GM23338 (cell line): ENCODE results near the gene MINDY4. TPM values are rescaled to one million over a fixed set of nuclear protein-coding genes. Genes with fewer than 3 reads are reported as not detected.

ENCODE experiments used
- ATAC-seq: fragments of 200-7000 bp; cut with Tn5 transposase; 3 replicates; pipeline ENCODE4 v1.9.1; 2020
- DNase-seq: peaks from one replicate; pipeline ENCODE4 v3.0.0-alpha.2; 2015; ENCODE audit warnings: low spot score
- H2AFZ ChIP-seq: fragments of 200-600 bp; sonication (generic); 2 replicates; pipeline ENCODE4 v1.8.0; 2016; ENCODE audit warnings: antibody characterized with exemption, mild to moderate bottlenecking, moderate library complexity
- H3F3A ChIP-seq: fragments of 200-600 bp; sonication (generic); replicated peaks from 2 replicates; pipeline ENCODE4 v1.8.0; 2017; ENCODE audit warnings: antibody characterized with exemption, mixed run types, low read depth
- H3K27ac ChIP-seq: fragments of 200-600 bp; sonication (generic); 2 replicates; pipeline ENCODE4 v1.6.1; 2016; ENCODE audit warnings: low read depth
- H3K27me3 ChIP-seq: fragments of 200-600 bp; sonication (generic); 2 replicates; pipeline ENCODE4 v1.8.0; 2016; ENCODE audit warnings: mild to moderate bottlenecking, mixed run types, moderate library complexity; ENCODE audit not compliant: insufficient read depth
- H3K36me3 ChIP-seq: fragments of 200-600 bp; sonication (generic); 2 replicates; pipeline ENCODE4 v1.8.0; 2016; ENCODE audit warnings: mild to moderate bottlenecking; ENCODE audit not compliant: insufficient read depth
- H3K4me1 ChIP-seq: fragments of 200-600 bp; sonication (generic); 2 replicates; pipeline ENCODE4 v1.8.0; 2016; ENCODE audit warnings: mild to moderate bottlenecking, moderate library complexity; ENCODE audit not compliant: insufficient read depth
- H3K4me2 ChIP-seq: fragments of 200-600 bp; sonication (generic); 2 replicates; pipeline ENCODE4 v1.7.1; 2017; ENCODE audit warnings: mixed run types
- H3K4me3 ChIP-seq: fragments of 200-600 bp; sonication (generic); 2 replicates; pipeline ENCODE4 v1.6.1; 2016; ENCODE audit warnings: mixed run types
- H3K79me2 ChIP-seq: fragments of 200-600 bp; sonication (generic); replicated peaks from 2 replicates; pipeline ENCODE4 v1.8.0; 2017; ENCODE audit warnings: mild to moderate bottlenecking; ENCODE audit not compliant: insufficient read depth
- H3K9me2 ChIP-seq: fragments of 200-600 bp; sonication (generic); 2 replicates; pipeline ENCODE4 v1.8.0; 2017; ENCODE audit not compliant: insufficient read depth
- H4K20me1 ChIP-seq: fragments of 200-600 bp; sonication (generic); replicated peaks from 2 replicates; pipeline ENCODE4 v1.8.0; 2017; ENCODE audit warnings: mild to moderate bottlenecking; ENCODE audit not compliant: insufficient read depth
- H3K27ac Mint-ChIP-seq: 2 replicates; pipeline ENCODE4 v1.8.0; 2020; ENCODE audit warnings: inconsistent platforms, mild to moderate bottlenecking, moderate library complexity, mixed read lengths
- H3K27me3 Mint-ChIP-seq: 3 replicates; pipeline ENCODE4 v1.8.0; 2022; ENCODE audit warnings: low read depth, mild to moderate bottlenecking, moderate library complexity, mixed read lengths, inconsistent platforms; ENCODE audit not compliant: insufficient read depth, poor library complexity
- H3K36me3 Mint-ChIP-seq: 3 replicates; pipeline ENCODE4 v1.8.0; 2021; ENCODE audit warnings: low read depth, mild to moderate bottlenecking, inconsistent platforms, moderate library complexity, mixed read lengths
- H3K4me1 Mint-ChIP-seq: 3 replicates; pipeline ENCODE4 v1.8.0; 2020; ENCODE audit warnings: mild to moderate bottlenecking, inconsistent platforms, mixed read lengths
- H3K4me3 Mint-ChIP-seq: 3 replicates; pipeline ENCODE4 v1.8.0; 2021; ENCODE audit warnings: moderate library complexity, mild to moderate bottlenecking, inconsistent platforms, mixed read lengths
- H3K9me3 Mint-ChIP-seq: 3 replicates; pipeline ENCODE4 v1.8.0; 2020; ENCODE audit warnings: moderate library complexity, mild to moderate bottlenecking, inconsistent platforms, mixed read lengths
- EZH2 ChIP-seq: fragments of 200-600 bp; sonication (generic); IDR thresholded peaks from one replicate; pipeline ENCODE4 v1.8.0; 2017; ENCODE audit warnings: antibody characterized with exemption, mild to moderate bottlenecking, low read depth; ENCODE audit not compliant: unreplicated experiment
- EZH2phosphoT487 ChIP-seq: fragments of 200-600 bp; sonication (generic); IDR thresholded peaks from one replicate; pipeline ENCODE4 v1.8.1; 2018; ENCODE audit warnings: antibody characterized with exemption; ENCODE audit not compliant: unreplicated experiment
- JUNB ChIP-seq: IDR thresholded peaks from one replicate; pipeline ENCODE4 v1.6.1; 2016; ENCODE audit warnings: antibody characterized with exemption; ENCODE audit not compliant: unreplicated experiment
- POLR2AphosphoS5 ChIP-seq: IDR thresholded peaks from 2 replicates; pipeline ENCODE4 v1.6.1; 2016; ENCODE audit warnings: antibody characterized with exemption, low read depth
- STAT1 ChIP-seq: IDR thresholded peaks from one replicate; pipeline ENCODE4 v1.6.1; 2016; ENCODE audit warnings: antibody characterized with exemption; ENCODE audit not compliant: unreplicated experiment
- ZNF114 ChIP-seq: fragments of 250-450 bp; sonication (Bioruptor Pico); IDR thresholded peaks from 2 replicates; pipeline ENCODE4 v1.5.0; 2020; ENCODE audit warnings: mild to moderate bottlenecking, moderate library complexity
- ZNF331 ChIP-seq: fragments of 250-450 bp; sonication (Bioruptor Pico); IDR thresholded peaks from 2 replicates; pipeline ENCODE4 v1.5.0; 2020; ENCODE audit warnings: low read depth, mild to moderate bottlenecking, moderate library complexity
- polyA plus RNA-seq: library from polyadenylated mRNA; unstranded; fragments of >200 nt; fragmentation: Nextera tagmentation; extraction: Ambion mirVana; gene quantifications from 2 replicates; pipeline ENCODE4 v1.2.1, GENCODE V29; 2016
- total RNA-seq: library from RNA; depleted of rRNA; stranded (reverse); fragments of >200 nt; shearing (Covaris generic); gene quantifications from 2 replicates; pipeline ENCODE4 v1.2.3, GENCODE V29; 2014
- TF ChIP-seq, protein P1 (sequence below): IDR thresholded peaks from one replicate; pipeline ENCODE4 v1.6.1; 2018; ENCODE audit warnings: antibody characterized with exemption; ENCODE audit not compliant: unreplicated experiment
- TF ChIP-seq, protein P2 (sequence below): IDR thresholded peaks from 2 replicates; pipeline ENCODE4 v1.6.1; 2016; ENCODE audit warnings: antibody characterized with exemption
- TF ChIP-seq, protein P3 (sequence below): fragments of 250-450 bp; sonication (Bioruptor Pico); IDR thresholded peaks from 2 replicates; pipeline ENCODE4 v1.5.0; 2020; ENCODE audit warnings: mild to moderate bottlenecking, moderate library complexity

Gene MINDY4
- total and polyA plus RNA-seq, 2 experiments from 2014 or later: 1.7 to 4.4 TPM

DNA sequence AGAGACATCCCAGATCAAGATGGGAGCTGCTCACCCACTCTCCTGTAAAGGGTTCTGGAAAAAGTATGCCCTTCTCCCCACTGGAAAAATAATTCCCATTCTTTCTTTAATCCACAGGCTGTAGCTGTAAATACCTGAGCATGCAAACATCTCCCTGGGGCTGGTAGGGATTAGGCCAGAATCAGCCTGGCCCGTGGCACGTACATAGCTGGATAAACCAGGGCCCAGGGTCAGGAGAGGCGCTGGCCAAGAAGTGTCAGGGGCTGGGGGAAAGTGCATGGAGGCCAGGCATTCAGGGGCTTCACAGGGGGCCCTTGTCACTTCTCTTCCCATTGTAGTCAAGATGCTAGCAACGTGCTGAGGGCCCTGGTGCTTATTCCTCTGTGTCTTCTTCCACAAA lies 109.7 kb downstream of the MINDY4 start:
- H3K4me1 ChIP-seq: peaks cover 22% of the 10 kb centered on the region
- H3K36me3 ChIP-seq: no peaks in the 10 kb centered on the region
- no peaks in the 10 kb centered on the region for H4K20me1 ChIP-seq
- no peaks in the 10 kb centered on the region for H3K79me2 ChIP-seq
- Mint-ChIP-seq H3K9me3 (0 out of 3 replicates have a peak, but pooled peaks cover 3% of the 10 kb centered on the region), H3K4me1 (peaks cover 47% of the 10 kb centered on the region), H3K27ac (no peak overlapping the region), H3K27me3 (peaks cover 6% of the 10 kb centered on the region), H3K36me3 (peaks cover 3% of the 10 kb centered on the region; the same call in 1 of the 3 replicates), H3K4me3 (no peak overlapping the region)
- H3K27me3 ChIP-seq: no peaks in the 10 kb centered on the region
- H3K27ac ChIP-seq: no peak overlapping the region
- DNase-seq (no peak), ATAC-seq (peak; percentile 26)
- peak overlapping the region; percentile 38; the same call in 1 of the 2 replicates for H2AFZ ChIP-seq
- H3K9me2 ChIP-seq: peaks cover 6% of the 10 kb centered on the region; the same call in 1 of the 2 replicates
- H3F3A ChIP-seq: no peaks in the 10 kb centered on the region
- TF ChIP-seq STAT1 (no peak), EZH2 (no peak), EZH2phosphoT487 (no peak), POLR2AphosphoS5 (no peak), JUNB (no peak), ZNF114 (no peak), ZNF331 (no peak)
- TF ChIP-seq, protein P1, sequence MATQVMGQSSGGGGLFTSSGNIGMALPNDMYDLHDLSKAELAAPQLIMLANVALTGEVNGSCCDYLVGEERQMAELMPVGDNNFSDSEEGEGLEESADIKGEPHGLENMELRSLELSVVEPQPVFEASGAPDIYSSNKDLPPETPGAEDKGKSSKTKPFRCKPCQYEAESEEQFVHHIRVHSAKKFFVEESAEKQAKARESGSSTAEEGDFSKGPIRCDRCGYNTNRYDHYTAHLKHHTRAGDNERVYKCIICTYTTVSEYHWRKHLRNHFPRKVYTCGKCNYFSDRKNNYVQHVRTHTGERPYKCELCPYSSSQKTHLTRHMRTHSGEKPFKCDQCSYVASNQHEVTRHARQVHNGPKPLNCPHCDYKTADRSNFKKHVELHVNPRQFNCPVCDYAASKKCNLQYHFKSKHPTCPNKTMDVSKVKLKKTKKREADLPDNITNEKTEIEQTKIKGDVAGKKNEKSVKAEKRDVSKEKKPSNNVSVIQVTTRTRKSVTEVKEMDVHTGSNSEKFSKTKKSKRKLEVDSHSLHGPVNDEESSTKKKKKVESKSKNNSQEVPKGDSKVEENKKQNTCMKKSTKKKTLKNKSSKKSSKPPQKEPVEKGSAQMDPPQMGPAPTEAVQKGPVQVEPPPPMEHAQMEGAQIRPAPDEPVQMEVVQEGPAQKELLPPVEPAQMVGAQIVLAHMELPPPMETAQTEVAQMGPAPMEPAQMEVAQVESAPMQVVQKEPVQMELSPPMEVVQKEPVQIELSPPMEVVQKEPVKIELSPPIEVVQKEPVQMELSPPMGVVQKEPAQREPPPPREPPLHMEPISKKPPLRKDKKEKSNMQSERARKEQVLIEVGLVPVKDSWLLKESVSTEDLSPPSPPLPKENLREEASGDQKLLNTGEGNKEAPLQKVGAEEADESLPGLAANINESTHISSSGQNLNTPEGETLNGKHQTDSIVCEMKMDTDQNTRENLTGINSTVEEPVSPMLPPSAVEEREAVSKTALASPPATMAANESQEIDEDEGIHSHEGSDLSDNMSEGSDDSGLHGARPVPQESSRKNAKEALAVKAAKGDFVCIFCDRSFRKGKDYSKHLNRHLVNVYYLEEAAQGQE: no peak
- TF ChIP-seq, protein P2, sequence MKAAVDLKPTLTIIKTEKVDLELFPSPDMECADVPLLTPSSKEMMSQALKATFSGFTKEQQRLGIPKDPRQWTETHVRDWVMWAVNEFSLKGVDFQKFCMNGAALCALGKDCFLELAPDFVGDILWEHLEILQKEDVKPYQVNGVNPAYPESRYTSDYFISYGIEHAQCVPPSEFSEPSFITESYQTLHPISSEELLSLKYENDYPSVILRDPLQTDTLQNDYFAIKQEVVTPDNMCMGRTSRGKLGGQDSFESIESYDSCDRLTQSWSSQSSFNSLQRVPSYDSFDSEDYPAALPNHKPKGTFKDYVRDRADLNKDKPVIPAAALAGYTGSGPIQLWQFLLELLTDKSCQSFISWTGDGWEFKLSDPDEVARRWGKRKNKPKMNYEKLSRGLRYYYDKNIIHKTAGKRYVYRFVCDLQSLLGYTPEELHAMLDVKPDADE: no peak
- H3K4me2 ChIP-seq: peak overlapping the region; percentile 42; the same call in 1 of the 2 replicates
- no peak overlapping the region for H3K4me3 ChIP-seq

DNA sequence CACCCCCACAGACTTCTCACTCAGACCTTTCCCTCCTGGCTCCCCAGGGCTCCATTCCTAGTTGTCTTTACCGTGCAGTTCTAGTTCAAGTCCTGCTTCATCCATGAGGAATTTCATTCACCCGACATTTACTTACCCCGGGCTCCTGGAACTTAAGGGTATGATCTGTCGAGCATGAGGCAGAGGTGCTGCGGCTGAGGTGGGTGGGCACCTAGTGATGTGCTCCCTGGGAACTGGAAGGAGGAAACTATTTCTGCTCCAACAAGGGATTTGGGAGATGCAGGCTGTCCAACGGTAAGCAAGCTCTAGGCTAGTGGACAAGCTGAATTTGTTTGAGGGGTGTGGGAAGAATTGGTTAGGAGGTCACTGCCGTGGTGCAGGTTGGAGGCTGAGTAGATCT lies 110.2 kb downstream of the MINDY4 start:
- no peaks in the 10 kb centered on the region for H3K79me2 ChIP-seq
- H3K4me1 Mint-ChIP-seq: peaks cover 43% of the 10 kb centered on the region
- no peak overlapping the region for H3K4me2 ChIP-seq
- H3K27me3 ChIP-seq: no peaks in the 10 kb centered on the region
- no peak overlapping the region for H3K27ac Mint-ChIP-seq
- H3K9me3 Mint-ChIP-seq: 0 out of 3 replicates have a peak, but pooled peaks cover 3% of the 10 kb centered on the region
- H3K36me3 Mint-ChIP-seq: no peaks in the 10 kb centered on the region; the same call in 2 of the 3 replicates
- no peak overlapping the region for H3K27ac ChIP-seq
- peaks cover 6% of the 10 kb centered on the region for H3K27me3 Mint-ChIP-seq
- peaks cover 22% of the 10 kb centered on the region for H3K4me1 ChIP-seq
- no peak for ATAC-seq
- no peaks in the 10 kb centered on the region for H4K20me1 ChIP-seq
- no peaks in the 10 kb centered on the region for H3K36me3 ChIP-seq
- H3K4me3 ChIP-seq: no peak overlapping the region
- H3F3A ChIP-seq: no peaks in the 10 kb centered on the region
- no peak overlapping the region for H2AFZ ChIP-seq
- peaks cover 6% of the 10 kb centered on the region; the same call in 1 of the 2 replicates for H3K9me2 ChIP-seq
- no peak overlapping the region for H3K4me3 Mint-ChIP-seq
- no peak for DNase-seq
- TF ChIP-seq, protein P3, sequence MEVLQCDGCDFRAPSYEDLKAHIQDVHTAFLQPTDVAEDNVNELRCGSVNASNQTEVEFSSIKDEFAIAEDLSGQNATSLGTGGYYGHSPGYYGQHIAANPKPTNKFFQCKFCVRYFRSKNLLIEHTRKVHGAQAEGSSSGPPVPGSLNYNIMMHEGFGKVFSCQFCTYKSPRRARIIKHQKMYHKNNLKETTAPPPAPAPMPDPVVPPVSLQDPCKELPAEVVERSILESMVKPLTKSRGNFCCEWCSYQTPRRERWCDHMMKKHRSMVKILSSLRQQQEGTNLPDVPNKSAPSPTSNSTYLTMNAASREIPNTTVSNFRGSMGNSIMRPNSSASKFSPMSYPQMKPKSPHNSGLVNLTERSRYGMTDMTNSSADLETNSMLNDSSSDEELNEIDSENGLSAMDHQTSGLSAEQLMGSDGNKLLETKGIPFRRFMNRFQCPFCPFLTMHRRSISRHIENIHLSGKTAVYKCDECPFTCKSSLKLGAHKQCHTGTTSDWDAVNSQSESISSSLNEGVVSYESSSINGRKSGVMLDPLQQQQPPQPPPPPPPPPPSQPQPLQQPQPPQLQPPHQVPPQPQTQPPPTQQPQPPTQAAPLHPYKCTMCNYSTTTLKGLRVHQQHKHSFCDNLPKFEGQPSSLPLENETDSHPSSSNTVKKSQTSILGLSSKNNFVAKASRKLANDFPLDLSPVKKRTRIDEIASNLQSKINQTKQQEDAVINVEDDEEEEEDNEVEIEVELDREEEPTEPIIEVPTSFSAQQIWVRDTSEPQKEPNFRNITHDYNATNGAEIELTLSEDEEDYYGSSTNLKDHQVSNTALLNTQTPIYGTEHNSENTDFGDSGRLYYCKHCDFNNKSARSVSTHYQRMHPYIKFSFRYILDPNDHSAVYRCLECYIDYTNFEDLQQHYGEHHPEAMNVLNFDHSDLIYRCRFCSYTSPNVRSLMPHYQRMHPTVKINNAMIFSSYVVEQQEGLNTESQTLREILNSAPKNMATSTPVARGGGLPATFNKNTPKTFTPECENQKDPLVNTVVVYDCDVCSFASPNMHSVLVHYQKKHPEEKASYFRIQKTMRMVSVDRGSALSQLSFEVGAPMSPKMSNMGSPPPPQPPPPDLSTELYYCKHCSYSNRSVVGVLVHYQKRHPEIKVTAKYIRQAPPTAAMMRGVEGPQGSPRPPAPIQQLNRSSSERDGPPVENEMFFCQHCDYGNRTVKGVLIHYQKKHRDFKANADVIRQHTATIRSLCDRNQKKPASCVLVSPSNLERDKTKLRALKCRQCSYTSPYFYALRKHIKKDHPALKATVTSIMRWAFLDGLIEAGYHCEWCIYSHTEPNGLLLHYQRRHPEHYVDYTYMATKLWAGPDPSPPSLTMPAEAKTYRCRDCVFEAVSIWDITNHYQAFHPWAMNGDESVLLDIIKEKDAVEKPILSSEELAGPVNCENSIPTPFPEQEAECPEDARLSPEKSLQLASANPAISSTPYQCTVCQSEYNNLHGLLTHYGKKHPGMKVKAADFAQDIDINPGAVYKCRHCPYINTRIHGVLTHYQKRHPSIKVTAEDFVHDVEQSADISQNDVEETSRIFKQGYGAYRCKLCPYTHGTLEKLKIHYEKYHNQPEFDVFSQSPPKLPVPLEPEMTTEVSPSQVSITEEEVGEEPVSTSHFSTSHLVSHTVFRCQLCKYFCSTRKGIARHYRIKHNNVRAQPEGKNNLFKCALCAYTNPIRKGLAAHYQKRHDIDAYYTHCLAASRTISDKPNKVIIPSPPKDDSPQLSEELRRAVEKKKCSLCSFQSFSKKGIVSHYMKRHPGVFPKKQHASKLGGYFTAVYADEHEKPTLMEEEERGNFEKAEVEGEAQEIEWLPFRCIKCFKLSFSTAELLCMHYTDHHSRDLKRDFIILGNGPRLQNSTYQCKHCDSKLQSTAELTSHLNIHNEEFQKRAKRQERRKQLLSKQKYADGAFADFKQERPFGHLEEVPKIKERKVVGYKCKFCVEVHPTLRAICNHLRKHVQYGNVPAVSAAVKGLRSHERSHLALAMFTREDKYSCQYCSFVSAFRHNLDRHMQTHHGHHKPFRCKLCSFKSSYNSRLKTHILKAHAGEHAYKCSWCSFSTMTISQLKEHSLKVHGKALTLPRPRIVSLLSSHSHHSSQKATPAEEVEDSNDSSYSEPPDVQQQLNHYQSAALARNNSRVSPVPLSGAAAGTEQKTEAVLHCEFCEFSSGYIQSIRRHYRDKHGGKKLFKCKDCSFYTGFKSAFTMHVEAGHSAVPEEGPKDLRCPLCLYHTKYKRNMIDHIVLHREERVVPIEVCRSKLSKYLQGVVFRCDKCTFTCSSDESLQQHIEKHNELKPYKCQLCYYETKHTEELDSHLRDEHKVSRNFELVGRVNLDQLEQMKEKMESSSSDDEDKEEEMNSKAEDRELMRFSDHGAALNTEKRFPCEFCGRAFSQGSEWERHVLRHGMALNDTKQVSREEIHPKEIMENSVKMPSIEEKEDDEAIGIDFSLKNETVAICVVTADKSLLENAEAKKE: no peak
- no peak for TF ChIP-seq ZNF331
- no peak for TF ChIP-seq JUNB
- TF ChIP-seq STAT1: no peak
